ENCODE measurements around the gene HMBS.
A peak's percentile ranks its signal among the peaks of the same experiment; 100 is the strongest.
"Not testable (repeated sequence)": the region's sequence is repeated elsewhere in the genome, so short reads cannot be mapped to it uniquely, and the experiment has no call there.

Gene HMBS

DNA sequence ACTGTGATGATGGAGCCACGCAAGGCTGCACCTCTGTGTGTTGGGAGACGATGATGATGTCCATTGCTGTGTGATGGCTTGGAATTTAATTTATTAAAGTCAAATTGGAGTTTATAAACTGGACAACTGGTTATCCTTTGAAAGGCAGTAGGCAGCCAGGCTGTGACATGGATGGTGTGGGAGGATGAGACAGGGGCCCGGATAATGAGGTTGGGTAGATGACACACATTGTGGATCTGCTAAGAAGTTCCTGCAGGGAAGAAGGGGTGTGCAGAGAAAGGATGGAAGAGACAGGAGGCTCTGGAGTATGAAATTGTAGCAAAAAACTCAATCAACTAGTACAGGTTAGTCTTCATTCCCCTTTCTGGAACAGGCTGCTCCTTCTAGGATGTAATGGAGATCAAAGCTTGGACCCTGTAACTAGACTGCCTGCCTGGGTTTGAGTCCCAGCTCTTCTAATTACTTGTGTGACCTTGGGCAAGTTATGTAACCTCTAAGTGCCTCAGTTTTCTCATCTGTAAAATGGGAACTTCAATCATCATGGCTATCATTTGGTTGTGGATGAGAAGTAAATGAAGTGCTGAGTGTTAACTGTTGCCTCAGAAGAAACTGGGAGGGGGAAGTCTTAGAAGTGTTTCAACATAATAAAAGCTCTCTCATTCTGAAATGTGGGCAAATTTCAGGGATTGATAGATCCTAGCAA is 32.5 kb downstream of the HMBS start:
- DNase-seq (no peak), ATAC-seq (no peak)

DNA sequence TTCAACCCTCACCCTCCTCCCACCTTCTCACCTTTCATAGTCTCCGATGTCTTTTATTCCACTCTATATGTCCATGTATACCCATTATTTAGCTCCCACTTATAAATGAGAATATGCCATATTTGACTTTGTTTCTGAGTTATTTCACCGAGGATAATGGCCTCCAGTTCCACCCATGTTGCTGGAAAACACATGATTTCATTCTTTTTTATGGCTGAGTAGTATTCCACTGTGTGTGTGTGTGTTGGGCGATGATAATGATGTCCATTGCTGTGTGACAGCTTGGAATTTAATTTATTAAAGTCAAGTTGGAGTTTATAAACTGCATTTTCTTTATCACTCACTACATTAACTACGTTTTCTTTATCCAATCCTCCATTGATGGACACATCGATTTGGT is 33.5 kb downstream of the HMBS start:
- Mint-ChIP-seq H3K4me3 (no peak overlapping the region), H3K4me1 (peaks cover 64% of the 10 kb centered on the region), H3K27me3 (no peaks in the 10 kb centered on the region), H3K27ac (no peak overlapping the region), H3K9me3 (no peaks in the 10 kb centered on the region)
- DNase-seq = no peak
- ATAC-seq = no peak

More for the DNA sequence above, 32.5 kb downstream of the HMBS start:
- Mint-ChIP-seq H3K4me3 (no peak overlapping the region), H3K27ac (peak overlapping the region in 1 of 2 donors; percentile 86), H3K9me3 (no peaks in the 10 kb centered on the region), H3K4me1 (peaks cover 60% of the 10 kb centered on the region), H3K27me3 (no peaks in the 10 kb centered on the region)

DNA sequence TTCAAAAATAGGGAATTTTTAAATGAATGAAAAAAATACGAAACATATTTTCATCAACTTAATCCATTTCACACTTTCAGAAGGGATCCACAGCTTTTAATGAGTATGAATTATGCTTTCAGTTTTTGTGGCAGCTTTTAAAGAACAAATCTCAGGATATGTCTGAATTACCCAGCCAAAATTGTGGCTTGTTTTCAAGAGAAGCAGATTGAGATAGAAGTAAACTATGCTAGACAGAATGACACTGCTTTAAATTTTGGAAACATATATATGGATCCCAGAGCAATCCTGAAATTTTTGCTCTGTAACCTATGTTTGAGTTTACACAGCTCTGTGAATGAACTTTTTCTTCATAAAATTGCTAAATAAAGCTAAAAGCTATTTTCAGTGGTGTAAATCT is 34.3 kb downstream of the HMBS start:
- Mint-ChIP-seq H3K27me3 (no peaks in the 10 kb centered on the region), H3K4me1 (peaks cover 65% of the 10 kb centered on the region), H3K9me3 (no peaks in the 10 kb centered on the region), H3K27ac (no peak overlapping the region), H3K4me3 (no peak overlapping the region)
- ATAC-seq (no peak), DNase-seq (no peak)

DNA sequence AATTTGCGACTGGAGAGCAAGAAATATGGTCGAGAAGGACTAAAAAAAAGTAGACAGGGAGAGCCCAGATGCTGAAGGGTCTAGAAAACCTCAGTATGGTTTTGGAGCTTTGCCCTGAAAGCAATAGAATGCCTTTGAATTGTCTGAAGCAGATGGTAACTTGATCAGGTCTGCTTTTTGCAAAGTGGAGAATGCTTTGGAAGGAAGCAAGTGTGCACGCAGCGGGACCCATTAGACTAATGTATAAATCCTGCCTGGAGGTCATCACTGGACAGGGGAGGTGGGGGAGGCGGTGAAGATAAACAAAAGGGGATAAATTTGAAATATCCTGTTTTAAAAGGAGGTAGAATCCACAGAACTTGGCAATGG is 35.9 kb downstream of the HMBS start:
- no peaks in the 10 kb centered on the region for H3K9me3 Mint-ChIP-seq
- peak overlapping the region; percentile 88 to 96 for H3K27ac Mint-ChIP-seq
- peak overlapping the region; percentile 95 for H3K4me3 Mint-ChIP-seq
- no peaks in the 10 kb centered on the region for H3K27me3 Mint-ChIP-seq
- no peak for DNase-seq
- no peak for ATAC-seq
- peaks cover 58% of the 10 kb centered on the region for H3K4me1 Mint-ChIP-seq

DNA sequence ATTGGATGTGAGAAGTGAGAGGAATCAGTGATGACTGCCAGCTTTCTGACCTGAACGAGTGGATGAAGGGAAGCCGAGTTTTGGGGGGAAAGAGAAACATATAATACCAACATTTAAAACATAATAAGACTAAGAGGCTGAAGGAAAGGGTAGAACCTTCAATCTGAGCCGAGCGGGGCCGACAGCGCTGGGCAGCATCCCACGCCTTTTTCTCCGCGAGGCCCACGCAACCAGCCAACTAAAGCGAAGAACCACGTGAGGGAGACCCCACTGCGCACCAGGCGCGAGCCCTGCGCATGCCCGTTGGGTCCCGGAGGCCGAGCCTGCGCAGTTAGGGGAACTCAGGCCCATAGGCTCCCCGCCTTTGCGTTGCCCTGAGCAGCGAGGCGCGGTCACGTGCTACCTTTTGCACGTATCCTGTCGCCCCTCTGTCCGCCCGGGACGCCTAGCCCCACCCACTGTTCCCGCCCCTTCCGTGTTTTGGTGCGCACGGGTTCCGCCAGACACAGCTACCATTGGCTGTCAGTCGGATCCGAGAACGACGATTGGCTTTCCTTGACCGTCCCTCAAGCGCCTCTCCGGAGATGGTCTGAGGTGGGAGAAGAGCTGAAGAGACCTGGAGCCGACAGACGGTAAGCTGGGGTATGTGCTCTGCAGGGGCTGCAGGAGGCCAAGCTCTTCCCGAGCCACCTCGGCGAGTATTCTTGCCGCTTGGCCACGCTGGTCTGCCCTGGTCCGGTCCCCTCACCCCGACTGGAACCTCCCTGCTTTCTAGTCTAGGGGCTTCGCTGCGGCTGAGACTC is 36.5 kb downstream of the HMBS start, which contains the start of gene HINFP:
Gene HINFP (plus strand): TSS at position 573 of the 803 bp plus-strand sequence. CDS start 5,365 bp downstream, outside the sequence.
- peak; percentile 97 for ATAC-seq
- DNase-seq = peak; percentile 98 to 99
- Mint-ChIP-seq H3K4me1 (peaks cover 52% of the 10 kb centered on the region), H3K27me3 (no peaks in the 10 kb centered on the region), H3K27ac (peak within 1 kb of the TSS; percentile 88 to 96), H3K9me3 (no peaks in the 10 kb centered on the region), H3K4me3 (peak within 1 kb of the TSS; percentile 95)

DNA sequence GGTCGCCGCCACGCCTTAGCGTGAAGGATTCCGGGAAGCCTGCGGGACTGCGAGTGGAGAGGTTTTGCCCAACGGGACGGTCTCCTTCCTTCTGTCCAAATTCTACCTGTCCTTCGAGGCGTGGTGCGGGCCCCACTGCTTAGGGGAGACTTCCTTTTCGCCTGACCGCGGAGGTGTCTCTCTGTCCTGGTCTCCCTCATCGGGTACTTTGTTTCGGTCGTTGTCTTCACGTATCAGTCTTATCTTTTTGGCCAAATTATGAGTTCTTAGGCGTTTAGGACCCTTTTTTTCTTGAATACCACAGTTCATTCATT is 37.1 kb downstream of the HMBS start:
- no peaks in the 10 kb centered on the region for H3K9me3 Mint-ChIP-seq
- DNase-seq (no peak), ATAC-seq (peak; percentile 27)
- H3K27ac Mint-ChIP-seq = peak overlapping the region; percentile 64 to 88
- H3K27me3 Mint-ChIP-seq = no peaks in the 10 kb centered on the region
- peaks cover 50% of the 10 kb centered on the region for H3K4me1 Mint-ChIP-seq
- H3K4me3 Mint-ChIP-seq = peak overlapping the region; percentile 95

DNA sequence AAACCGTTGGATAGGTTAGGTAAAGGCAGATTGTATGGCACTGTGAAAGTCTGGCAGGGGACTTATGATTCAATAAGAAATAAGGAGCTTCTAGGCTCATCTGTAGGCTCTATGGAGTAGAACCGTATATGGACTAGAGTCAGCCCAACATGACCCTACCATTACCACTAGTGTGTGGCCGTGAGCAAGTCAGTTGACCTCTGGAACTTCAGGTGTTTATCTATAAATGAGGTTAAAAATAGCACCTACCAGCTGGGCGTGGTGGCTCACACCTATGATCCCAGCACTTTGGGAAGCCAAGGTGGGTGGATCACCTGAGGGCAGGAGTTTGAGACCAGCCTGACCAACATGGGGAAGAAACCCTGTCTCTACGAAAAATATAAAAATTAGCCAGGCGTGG is 41.1 kb downstream of the HMBS start:
- H3K4me1 Mint-ChIP-seq = peaks cover 52% of the 10 kb centered on the region
- H3K9me3 Mint-ChIP-seq = no peaks in the 10 kb centered on the region
- ATAC-seq (no peak), DNase-seq (no peak)
- H3K27me3 Mint-ChIP-seq = no peaks in the 10 kb centered on the region
- no peak overlapping the region for H3K4me3 Mint-ChIP-seq
- peak overlapping the region in 1 of 2 donors; percentile 13 for H3K27ac Mint-ChIP-seq

DNA sequence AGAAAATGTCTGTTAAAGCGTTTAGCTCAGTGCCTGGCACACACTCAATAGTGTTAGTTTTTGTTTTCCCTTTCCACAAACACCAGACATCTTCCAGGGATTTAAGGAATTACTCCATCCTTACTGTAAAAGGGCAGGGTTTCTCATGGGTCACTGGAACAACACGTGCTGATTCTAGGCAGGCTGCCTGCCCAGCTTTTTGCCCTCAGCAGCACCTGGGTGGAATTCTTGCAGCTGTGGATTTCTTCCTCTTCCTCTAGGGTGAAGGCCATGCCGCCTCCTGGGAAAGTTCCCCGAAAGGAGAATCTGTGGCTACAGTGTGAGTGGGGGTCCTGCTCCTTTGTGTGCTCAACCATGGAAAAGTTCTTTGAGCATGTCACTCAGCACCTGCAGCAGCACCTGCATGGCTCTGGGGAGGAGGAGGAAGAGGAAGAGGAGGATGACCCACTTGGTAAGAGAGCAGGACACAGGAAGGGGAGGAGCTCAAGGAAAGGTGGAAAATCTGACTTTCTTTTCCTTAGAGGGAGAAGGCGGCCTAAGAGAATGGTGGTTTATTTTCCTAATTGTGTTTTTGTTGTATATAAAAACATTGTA is 42.1 kb downstream of the HMBS start:
- no peaks in the 10 kb centered on the region for H3K27me3 Mint-ChIP-seq
- H3K27ac Mint-ChIP-seq = peak overlapping the region in 1 of 2 donors; percentile 69
- H3K4me1 Mint-ChIP-seq = peaks cover 52% of the 10 kb centered on the region
- ATAC-seq (no peak), DNase-seq (no peak)
- no peak overlapping the region for H3K4me3 Mint-ChIP-seq
- no peaks in the 10 kb centered on the region for H3K9me3 Mint-ChIP-seq

DNA sequence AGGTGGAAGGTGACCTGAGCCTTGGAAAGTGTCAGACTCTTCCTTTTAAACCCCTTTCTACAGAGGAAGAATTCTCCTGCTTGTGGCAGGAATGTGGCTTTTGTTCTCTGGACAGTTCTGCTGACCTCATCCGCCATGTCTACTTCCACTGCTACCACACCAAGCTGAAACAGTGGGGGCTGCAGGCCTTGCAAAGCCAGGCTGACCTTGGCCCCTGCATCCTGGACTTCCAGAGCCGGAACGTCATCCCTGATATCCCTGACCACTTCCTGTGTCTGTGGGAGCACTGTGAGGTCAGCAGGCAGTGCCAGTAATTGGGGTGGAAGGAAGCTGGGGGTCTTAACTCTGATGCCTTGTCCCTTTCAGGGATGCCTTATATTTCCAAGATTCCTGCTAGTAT is 46.0 kb downstream of the HMBS start:
- no peak overlapping the region for H3K27ac Mint-ChIP-seq
- ATAC-seq (no peak), DNase-seq (no peak)
- no peaks in the 10 kb centered on the region for H3K9me3 Mint-ChIP-seq
- no peaks in the 10 kb centered on the region for H3K27me3 Mint-ChIP-seq
- H3K4me1 Mint-ChIP-seq = peaks cover 24% of the 10 kb centered on the region
- H3K4me3 Mint-ChIP-seq = no peak overlapping the region

DNA sequence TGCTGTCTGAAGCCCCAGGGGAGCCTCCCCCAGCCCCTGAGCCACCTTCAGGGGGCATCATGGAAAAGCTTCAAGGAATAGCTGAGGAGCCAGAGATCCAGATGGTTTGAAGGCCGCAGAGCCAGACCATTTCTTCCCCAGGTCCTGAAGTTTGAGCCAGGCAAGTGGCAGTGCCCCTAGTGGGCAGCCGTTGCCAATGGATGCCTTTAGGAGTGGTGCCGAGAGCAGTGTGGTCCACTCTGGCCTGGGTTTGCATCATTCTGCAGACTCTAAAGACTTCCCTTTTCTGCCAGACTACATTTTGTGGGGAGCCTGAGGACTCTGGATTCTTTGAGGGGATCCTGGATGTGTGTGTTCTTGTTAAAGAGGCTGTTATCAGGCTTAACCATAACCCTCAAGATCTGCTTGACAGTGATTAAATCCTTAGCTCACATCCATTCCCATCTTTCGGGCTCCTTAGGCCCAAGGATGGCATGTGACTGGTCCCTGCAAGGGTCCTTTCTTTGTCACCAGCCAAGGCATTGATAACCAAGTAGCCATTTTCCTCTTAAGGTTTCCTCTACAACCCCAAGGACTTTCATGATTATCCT is 49.8 kb downstream of the HMBS start:
- H3K9me3 Mint-ChIP-seq = no peaks in the 10 kb centered on the region
- H3K4me3 Mint-ChIP-seq = no peak overlapping the region
- peak overlapping the region in 1 of 2 donors; percentile 8 for H3K27ac Mint-ChIP-seq
- peak; percentile 62 for ATAC-seq
- no peak for DNase-seq
- H3K4me1 Mint-ChIP-seq = peaks cover 14% of the 10 kb centered on the region
- H3K27me3 Mint-ChIP-seq = no peaks in the 10 kb centered on the region

DNA sequence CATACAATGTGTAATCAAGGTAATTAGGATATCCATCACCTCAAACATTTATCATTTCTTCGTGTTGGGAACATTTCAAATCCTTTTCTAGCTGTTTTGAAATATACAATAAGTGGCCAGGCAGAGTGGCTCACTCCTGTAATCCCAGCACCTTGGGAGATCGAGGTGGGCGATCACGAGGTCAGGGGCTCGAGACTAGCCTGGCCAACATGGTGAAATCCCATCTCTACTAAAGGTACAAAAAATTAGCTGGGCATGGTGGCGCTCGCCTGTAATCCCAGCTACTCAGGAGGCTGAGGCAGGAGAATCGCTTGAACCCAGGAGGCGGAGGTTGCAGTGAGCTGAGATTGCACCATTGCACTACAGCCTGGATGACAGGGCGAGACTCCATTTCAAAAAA is 54.6 kb downstream of the HMBS start:
- H3K27ac Mint-ChIP-seq, H3K9me3 Mint-ChIP-seq, ATAC-seq, H3K4me1 Mint-ChIP-seq, H3K4me3 Mint-ChIP-seq, DNase-seq: not testable (repeated sequence)
- peaks cover 12% of the 10 kb centered on the region for H3K27me3 Mint-ChIP-seq

Data from stimulated activated naive CD8-positive, alpha-beta T cell treated with anti-CD3 and anti-CD28 coated beads, Interleukin-15, amount 100 ng/mL, for 72 hours (primary cell).